NK-92 (cell line): Measurements from ENCODE around the gene PNISR.

Experiments
- DNase-seq: peaks from one replicate; lab custom pipeline; 2025; ENCODE audit not compliant: unreplicated experiment; lab: John Stamatoyannopoulos, UW

The PNISR gene

DNA sequence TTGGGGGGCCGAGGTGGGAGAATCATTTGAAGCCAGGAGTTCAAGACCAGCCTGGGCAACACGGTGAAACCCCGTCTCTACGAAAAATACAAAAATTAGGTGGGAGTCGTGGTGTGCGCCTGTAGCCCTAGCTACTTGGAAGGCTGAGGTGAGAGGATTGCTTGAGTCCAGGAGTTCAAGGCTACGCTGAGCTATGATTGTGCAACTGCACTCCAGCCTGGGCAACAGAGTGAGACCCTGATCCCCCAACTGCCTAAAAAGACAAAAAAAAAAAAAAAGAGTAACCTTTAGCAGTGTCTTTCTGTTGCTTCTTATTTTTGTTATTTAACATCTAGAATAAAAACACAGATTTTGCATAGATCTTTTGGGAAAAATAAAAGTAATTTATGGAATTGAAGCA, 18.0 kb downstream of the PNISR start:
- DNase-seq = no peak

DNA sequence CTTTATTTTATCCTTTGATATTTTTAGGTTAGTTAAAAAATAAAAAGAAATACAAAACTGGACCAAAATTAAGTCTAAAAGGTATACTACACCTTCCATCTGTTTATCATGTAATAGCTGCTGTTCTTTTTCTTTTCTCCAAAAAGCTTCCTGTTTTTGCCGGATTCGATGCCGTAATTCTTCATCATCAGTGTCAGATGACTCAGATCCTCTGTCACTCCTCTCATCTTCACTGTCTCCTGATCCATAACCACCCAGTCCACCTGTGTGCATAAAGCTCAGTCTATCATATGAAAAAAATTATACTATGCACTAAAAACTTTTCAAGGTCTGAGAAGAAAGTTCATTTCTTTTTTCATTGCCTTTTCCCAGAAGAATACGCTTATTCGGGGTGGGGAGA, 22.7 kb downstream of the PNISR start:
- DNase-seq = no peak

DNA sequence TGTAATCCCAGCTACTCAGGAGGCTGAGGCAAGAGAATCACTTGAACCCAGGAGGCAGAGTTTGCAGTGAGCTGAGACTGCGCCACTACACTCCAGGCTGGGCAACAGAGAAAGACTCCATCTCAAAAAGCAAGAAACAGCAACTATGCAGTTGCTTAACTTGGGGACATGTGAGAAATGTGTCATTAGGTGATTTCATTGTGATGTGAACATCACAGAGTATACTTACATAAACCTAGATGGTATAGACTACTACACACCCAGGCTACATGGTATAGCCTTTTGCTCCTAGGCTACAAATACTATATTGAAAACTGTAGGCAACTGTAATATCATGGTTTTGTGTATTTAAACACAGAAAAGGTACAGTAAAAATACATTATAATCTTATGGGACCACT, 27.8 kb downstream of the PNISR start:
- DNase-seq = no peak

DNA sequence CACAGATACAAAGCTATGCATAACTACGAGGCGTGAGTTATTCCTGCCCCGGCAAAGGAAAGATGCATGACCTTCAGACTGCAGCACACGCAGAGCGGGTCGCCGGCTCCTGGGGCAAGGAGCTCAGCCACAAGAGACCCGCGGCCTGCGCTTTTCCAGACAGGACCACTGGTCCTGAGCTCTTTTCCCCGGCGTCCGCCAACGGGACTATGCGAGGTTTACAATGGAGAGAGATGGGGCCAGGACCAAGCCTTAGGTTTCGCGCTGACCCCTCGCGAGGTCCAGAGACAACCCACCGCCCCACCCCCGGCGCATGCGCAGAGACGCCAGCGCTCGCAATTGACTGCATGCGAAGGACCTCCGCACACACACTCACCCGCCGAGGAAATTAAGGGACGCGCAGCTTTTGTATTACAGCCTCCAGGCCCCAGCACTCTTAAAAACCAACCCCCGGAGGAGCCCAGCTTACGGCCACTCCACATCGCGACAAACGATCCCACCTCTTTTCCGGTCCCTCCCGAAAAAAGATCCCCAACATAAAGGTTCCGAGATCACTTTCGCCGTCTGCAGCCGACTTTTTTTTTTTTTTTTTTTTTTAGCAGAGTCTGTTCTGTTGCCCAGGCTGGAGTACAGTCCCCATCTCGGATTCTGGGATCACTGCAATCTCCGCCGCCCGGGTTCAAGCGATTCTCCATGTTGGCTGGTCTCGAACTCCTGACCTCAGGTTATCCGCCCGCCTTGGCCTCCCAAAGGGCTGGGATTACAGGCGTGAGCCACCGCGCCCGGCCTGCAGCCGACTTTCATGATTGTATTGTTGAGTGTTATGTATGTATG, 31.2 kb downstream of the PNISR start, which contains the start of gene COQ3:
COQ3 (minus strand) TSS at position 498 of the 834 bp plus-strand sequence; CDS start at position 482, 16 bp downstream.
- DNase-seq = no peak

DNA sequence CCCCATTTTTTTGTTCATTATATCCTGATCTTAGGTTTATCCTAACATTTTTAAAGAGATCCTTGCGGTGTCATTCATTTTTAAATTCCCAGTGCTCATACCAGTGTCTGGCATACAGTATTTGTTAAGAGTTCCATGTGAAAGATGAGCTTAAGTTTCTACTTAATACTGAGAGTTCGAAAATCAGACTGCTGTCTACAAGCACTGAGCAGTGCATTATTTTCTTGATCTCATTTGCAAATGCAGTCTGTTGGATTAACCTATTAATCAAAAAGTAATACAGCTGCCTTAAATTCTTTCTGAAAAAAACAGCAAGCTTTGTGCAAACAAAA, 31.8 kb downstream of the PNISR start:
- no peak for DNase-seq

DNA sequence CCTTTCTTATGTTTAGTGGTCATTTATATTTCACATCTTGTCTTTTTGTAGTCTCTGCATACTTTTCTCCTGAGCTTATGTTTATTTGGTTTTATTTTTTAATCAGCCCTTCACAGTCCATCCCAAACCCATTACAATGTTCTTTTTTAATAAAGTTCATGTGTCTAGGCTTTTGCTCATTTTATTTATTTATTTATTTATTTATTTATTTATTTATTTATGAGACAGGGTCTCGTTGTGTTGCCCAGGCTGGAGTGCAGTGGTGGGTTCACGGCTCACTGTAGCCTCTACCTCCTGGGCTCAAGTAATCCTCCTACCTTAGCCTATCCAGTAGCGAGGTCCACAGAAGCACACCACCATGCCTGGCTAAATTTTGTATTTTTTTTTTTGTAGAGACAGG, 34.2 kb downstream of the PNISR start:
- no peak for DNase-seq

DNA sequence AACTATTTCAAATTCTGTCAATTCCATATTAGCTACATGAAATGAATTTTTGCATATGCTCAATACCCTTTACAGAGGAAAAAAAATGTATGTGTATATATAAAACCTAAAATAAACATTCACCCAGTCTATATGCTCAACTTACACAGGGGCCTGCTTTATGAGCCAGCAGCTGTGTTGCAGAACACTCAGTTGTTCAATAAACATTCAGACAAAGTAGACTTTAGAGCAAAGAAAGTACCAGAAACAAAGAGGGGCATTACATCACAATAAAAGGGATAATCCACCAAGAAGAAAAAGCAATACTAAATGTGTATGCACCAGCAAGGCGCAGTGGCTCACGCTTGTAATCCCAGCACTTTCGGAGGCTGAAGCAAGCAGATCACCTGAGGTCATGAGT, 40.6 kb downstream of the PNISR start:
- DNase-seq = no peak

DNA sequence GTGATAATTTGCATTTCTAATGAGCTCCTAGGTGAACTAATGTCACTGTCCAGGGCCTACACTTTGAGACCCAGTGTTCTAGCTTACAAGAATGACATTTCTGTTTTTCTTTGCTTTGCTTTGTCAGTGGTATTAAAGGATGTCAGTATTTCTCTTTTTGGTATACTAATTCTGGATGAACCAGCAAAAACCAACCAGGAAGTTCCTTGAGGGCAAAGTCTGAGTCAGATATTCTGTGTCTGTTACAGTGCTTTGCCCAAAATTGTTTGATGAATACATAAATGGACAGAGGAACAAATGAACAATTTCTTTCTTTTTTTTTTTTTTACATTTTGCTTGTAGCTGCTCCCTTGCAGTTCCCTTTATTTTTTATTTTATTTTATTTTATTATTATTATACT, 46.5 kb downstream of the PNISR start:
- no peak for DNase-seq

DNA sequence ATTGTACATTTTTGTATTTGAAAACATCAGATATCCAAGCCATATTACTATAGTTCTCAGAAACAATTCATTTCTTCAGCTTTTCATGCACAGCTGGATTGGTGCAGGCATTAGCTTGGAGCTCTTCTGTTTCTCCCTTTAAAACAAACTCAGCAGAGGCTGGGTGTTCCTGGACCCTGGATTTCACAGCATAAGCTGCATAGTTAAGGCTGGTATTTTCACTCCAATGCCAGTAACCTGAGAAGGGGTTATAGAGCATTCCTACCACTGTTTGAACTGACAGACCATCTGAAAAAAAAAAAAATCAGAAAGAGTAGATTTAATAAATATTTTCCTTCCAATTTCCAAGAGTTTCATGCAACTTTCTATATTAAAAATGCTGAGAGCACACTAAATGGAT, 55.6 kb downstream of the PNISR start:
- DNase-seq = no peak

DNA sequence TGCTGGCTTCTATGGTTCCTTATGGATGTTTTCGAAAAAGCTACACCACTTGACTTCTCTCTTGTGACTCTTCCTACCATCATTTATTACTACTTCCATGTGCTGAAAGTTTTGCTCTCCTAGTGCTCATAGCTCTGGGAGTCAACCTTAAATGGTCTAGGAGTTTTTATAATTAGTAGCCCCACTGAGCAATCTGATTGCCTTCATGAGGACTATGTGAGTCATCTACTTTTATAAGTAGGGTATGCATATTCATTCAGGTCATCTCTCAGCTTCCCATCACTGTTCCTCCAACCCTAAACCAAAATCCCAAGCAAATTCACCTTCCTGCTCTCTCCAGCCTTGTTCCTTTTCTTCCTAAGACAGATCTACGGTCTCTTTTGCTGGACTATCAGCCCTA, 58.3 kb downstream of the PNISR start:
- DNase-seq = no peak

DNA sequence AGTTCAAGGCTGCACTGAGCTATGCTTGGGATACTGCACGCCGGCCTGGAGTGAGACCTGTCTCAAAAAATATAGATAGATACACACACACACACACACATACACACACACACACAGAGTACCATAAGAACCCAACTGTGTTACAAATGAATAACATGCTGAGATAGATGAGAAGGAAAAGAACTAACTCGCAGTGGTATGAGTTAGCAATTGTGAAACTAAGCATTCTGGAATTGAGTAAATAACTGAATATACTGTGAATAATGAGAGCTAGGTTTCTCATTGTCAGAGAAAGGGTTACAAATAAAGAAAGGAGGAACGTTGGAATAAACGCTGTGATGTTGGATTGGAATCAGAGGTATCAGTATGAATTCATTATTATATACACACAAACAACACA, 61.1 kb downstream of the PNISR start:
- no peak for DNase-seq

DNA sequence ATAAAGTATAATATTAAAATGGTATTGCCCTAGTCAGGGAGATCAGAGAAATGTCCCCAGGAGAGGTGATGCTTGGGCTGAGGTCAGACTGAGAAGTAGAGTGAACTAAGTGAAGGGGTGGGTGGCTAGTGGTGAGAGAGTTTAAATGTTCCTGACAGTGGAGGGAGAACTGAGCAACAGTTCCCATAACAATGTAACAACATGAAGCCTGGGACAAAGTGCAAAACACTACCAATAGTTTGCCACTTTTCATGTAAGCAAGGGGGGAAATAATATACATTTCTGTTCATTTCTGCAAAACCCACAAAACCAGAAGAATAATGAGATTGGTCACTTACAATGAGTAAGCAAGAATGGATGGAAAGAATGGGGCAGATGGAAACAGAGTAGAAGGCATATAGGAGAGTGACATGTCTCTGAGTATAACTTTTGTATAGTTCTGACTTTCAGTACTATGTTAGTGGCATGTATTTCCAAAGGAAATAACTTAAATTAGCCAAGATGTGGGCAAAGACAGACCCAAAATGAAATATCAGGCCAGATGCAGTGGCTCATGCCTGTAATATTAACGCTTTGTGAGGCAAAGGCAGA, 62.3 kb downstream of the PNISR start:
- no peak for DNase-seq

DNA sequence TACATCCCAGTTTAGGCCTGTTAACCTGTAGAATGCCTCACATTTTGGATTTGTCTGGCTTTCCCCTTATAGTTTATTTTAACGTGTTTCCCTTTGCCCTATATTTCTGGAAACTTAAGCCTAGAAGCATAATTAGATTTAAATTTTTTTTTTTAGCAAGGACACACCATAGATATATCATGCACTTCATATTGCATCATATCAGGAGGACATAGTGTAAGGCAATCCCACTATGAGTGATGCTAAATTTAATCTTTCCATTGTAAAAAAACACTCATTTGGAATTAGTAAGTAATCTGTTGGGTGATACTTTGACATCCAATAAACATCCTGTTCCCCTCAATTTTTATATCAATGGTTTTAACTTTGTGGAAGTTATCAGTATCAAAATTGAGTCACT, 65.3 kb downstream of the PNISR start:
- DNase-seq = no peak

DNA sequence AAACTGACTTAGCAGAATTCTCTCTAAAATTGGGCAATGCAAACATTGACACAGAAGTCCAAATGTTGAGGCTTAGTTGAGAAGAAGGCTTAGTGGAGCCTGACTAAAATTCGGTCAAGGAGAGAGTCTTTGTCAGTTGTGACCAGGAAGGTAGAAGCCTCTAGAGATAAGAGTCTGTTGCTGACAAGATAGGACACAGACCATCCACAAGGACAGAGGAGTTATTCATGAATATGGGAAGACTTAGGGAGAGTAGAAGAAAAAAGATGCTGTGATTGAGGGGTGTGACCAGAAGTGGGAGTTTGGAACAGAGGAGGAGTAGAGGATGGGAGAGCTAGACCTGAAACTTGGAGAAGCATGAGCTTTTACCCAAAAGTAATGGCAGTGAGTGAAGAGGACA, 68.5 kb downstream of the PNISR start:
- no peak for DNase-seq

DNA sequence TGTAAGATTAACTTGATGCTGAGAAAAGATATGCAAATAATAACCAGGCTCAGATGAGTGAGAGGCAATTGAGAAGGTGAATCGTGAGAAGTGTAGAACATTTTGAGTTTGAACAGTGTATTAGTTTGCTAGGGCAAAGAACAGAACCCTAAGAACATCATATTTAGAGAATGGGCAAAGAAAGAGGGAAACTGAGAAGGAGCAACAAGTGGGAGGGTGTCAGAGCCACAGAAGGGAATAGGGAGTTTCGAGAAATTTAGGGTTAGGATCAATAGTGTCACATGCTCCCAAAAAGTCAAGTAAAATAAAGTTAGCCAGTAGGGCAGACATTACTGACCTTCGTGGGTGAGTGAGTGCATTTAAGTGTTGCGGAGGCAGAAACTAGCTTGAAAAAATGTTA, 70.1 kb downstream of the PNISR start:
- DNase-seq = no peak

DNA sequence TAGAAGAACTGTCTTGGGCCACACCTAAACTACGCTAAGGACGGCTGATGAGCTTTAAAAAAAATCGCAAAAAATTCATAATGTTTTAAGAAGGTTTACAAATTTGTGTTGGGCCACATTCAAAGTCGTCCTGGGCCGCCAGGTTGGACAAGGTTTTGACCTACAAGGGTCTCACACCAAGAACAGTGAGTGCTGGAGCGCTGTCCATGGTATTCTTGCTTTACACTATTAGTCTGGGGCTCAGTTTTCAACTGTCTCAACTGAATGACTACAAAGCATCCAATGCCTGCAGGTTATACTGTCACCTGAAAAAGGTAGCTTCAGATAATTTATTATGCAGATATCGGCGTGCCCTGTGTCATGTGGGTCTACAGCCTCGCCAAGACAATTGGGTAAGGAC, 72.0 kb downstream of the PNISR start:
- no peak for DNase-seq

DNA sequence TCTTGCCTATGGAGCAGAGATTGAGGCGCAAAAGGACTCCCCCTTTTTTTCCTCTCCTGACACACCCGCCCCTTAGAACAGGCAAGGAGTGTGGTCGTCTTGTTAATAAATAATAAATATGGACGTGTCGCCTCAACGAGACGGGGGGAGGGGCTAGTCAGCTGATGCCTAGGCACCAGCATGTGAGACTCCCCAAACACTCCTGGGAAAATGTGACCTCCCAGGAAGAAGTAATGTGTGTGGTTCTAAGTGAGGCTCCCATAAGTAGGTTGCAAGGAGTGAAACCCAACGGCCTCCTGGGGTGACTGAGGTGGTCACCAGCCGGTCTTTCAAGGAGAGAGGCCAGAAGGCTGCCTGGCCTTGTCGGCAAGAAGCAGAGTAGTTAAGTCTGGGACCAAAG, 74.5 kb downstream of the PNISR start:
- no peak for DNase-seq

DNA sequence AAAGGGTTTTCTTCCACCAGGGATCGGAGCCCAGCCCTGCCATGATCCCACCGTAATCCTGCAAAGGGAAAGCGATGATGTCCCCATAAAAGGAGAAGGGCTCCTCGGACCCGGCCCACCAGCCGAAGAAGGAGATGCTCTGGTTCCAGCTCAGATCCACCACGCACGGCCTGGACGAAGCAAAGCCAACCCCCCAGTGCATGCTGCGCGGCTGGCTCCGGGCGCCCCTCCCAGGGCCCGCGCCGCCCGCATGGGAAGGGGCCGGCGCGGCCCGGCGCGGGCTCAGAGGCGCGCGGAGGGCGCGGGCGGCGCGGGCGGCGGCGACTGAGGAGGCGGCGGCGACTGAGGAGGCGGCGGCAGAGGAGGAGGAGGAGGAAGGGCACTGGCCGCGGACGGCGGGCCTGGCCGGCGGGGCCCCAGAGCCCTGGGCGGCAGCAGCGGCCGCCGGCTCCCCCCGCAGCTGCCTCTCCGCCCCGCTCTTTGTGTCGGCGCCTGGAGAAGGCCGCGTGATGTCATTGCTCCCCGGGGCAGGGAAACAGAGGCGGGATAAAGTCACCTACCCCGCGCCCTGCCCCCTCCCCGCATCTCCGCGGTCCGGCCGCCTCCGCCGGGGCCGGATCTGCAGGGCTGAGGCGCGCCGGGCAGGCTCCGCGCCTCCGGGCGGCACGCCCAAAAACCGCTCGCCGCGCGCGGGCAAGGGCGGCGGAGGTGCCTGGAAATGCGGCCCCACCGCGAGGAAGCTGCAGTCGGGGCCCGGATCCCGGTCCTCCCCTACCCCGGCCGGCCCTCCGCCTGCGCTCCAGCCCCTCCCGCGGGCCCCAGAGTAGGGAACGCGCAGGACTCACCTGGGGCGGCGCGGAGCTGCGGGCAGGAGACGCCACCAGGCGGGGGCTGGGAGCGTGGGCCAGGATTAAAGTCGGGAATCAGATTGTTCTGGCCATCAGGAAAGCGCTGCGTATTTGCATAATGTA, 75.7 kb downstream of the PNISR start, which contains the start of gene FAXC:
FAXC (minus strand) TSS at position 504 of the 971 bp plus-strand sequence; CDS start at position 202, 302 bp downstream.
- DNase-seq = no peak

DNA sequence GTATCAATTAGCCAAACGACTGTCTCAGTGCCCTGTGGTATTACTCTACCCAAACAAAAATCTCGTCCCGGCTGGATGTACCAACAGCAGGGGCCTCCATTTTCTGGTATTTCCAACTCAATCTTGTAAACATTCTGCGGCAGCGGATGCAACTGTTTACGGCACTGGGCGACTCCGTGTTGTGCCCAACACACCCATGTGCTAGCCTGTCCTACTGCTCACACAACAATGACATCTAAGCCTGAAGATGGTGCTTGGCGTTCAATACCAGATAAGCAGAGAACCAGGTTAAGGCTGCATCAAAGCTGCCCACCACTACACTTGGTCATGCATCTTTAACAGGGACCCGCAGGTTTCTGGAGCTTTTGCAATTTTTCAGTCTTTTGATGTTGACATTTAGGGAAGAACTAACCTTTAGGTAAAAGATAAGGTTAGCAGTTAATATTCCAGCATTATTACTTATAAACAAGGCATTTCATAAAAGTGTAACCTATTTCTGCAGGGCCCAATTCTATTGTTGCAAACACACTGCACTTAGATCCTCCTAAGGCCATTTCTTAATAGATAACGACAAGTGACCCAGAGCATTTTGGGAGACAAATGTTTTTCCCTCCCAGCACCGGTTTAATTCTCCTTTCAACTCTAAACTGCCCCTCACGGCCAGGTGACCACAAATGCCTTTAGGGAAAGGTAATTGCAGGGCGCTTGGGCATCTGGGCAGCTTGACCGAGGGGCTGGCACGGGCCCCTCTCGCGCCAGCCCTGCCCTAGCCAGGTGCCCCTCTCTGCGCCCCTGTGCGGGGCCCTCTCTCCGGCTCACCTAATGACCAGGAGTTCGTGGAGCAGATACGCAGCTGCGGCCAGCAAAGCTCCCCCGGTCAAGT, 76.6 kb downstream of the PNISR start:
- DNase-seq = no peak
